ENCODE data around the gene KLK3.

Gene KLK3

GRCh38 chr19:50898018-50898417 is 43.3 kb downstream of the KLK3 start:
- no peak for DNase-seq (ENCODE audit: low read depth)

GRCh38 chr19:50899569-50899968 is 44.9 kb downstream of the KLK3 start:
- DNase-seq (ENCODE audit: low read depth) = no peak

GRCh38 chr19:50902640-50903039 is 47.9 kb downstream of the KLK3 start:
- no peak for DNase-seq (ENCODE audit: low read depth)

GRCh38 chr19:50906217-50906616 is 51.5 kb downstream of the KLK3 start:
- DNase-seq (ENCODE audit: low read depth) = peak; percentile 6

GRCh38 chr19:50908336-50908735 is 53.6 kb downstream of the KLK3 start:
- no peak for DNase-seq (ENCODE audit: low read depth)

GRCh38 chr19:50909240-50910070 is 54.7 kb downstream of the KLK3 start:
- peak; percentile 22 for DNase-seq (ENCODE audit: low read depth)
